LNCAP (cell line): Measurements from ENCODE around the gene SOBP.

Source experiments
- CTCF ChIP-seq: fragments of 450-650 bp; IDR thresholded peaks from 2 replicates; pipeline ENCODE4 v1.5.1; 2017; ENCODE audit warnings: mild to moderate bottlenecking

The SOBP gene

DNA sequence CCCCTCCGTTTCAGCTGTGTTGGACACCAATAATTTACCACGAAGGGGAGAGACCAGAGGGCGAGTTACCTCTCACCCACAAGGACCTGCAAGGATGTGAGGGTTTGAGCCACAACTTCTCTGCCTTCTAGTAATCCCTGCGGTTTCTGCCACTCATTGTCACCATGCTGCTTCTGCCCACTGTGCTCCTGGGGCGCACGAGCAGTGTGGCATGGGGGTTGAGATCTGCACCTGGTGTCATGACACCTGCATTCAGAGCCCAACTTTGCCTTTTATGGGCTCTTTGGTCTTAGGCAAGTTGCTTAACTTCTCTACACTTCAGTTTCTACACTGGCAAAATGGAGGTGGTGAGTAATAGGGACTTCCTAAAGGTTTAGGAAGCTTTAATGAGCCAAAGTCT lies 84.9 kb downstream of the SOBP start:
- no peak for TF ChIP-seq CTCF

- no peak for TF ChIP-seq CTCF
Measured at GRCh38 chr6:107576852-107577251, 86.9 kb downstream of the SOBP start.

- TF ChIP-seq CTCF: no peak
Measured at GRCh38 chr6:107578642-107579341, 88.9 kb downstream of the SOBP start.

GRCh38 chr6:107579456-107580056 lies 89.6 kb downstream of the SOBP start:
- no peak for TF ChIP-seq CTCF

GRCh38 chr6:107582086-107582485 lies 92.2 kb downstream of the SOBP start:
- TF ChIP-seq CTCF: no peak

- no peak for TF ChIP-seq CTCF
Measured at GRCh38 chr6:107584726-107585125, 94.8 kb downstream of the SOBP start.

DNA sequence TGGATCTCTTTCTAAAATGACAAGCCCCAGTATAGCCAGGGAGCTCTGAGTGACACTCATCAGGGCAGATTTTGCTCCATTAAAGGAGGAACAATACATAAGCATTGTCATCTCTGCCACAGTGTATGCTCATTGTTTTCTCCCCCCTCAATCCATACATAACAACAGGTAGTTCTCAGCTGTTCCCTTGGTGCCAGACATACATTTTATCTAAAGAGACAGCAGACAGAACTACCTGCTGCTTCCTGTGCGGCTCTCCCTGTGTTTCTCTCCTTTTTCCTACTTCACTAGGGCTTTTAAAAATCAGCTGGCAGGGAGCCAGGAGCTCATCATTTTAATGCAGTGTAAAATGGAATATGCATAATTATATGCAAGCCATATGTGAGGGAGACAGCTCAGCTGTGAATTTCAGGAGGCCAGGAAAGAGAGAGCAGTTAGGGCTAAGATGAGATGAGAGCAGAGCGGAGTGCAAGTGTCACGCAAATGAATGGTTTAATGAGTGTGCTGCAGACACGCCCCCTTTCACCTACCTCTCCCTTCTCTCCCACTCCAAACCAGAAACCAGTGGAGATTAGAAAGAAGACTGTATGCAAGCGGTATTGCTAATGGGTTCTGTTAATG lies 96.0 kb downstream of the SOBP start:
- TF ChIP-seq CTCF: no peak
